Measurements from ENCODE around the gene CCL17. TPM values are rescaled to one million over a fixed set of nuclear protein-coding genes. Genes with fewer than 3 reads are reported as not detected.

Gene CCL17
- total and polyA plus RNA-seq, 4 donors, result not detected

DNA sequence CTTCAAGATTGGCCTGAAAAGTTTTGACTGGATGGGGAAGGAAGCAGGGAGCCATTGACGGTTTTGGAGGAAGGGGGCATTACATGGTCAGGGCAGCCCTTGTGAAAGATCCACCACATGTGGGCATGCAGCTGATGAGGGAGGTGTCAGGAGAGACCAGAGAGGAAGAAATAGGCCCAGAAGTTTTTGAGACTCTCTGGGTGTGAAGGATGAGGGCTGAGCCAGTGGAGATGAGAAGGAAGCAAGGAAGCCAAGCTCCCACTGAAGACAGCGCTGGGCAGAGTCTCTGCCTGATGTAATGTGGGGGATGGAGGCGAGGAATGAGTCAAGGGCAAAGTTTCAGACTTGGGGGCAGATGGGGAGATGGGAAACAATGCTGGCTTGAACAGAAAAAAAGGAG is 530 bp downstream of the CCL17 start:
- no peaks in the 10 kb centered on the region for H3K36me3 ChIP-seq (ENCODE audit: control insufficient read depth in 4 of 4, insufficient read depth in 3 of 4, low read depth in 1 of 4, low read length in 3 of 4)
- no peak overlapping the region for H3K27ac ChIP-seq (ENCODE audit: low read depth in 1 of 2, low read length in 2 of 2)
- WGBS, result 88% methylated on average over 3 of the region's 3 CpGs
- no peak for DNase-seq (ENCODE audit: low spot score)
- H3K27me3 ChIP-seq (ENCODE audit: control insufficient read depth in 4 of 4, insufficient read depth in 4 of 4, low read length in 3 of 4), result no peaks in the 10 kb centered on the region
- no peak overlapping the region for H3K9ac ChIP-seq (ENCODE audit: low read depth in 1 of 2, low read length in 2 of 2)
- H3K4me1 ChIP-seq (ENCODE audit: control insufficient read depth in 4 of 4, insufficient read depth in 4 of 4, low read length in 3 of 4), result no peaks in the 10 kb centered on the region
- no peaks in the 10 kb centered on the region for H3K9me3 ChIP-seq (ENCODE audit: control insufficient read depth in 4 of 4, low read length in 3 of 4)
- TF ChIP-seq GABPA (IDR thresholded peaks at IDR 0.05 in 1 of 2, conservative IDR thresholded peaks at IDR 0.05 in 1 of 2), result no peak
- no peak for TF ChIP-seq ATF3 (IDR thresholded peaks at IDR 0.05)
- TF ChIP-seq RAD21 (IDR thresholded peaks at IDR 0.05), result no peak
- no peak for TF ChIP-seq SP1 (IDR thresholded peaks at IDR 0.05)
- no peak overlapping the region for H3K4me3 ChIP-seq (ENCODE audit: low read depth in 1 of 3, low read length in 3 of 3)

- 78% methylated on average over 2 of the region's 2 CpGs for WGBS
- TF ChIP-seq SP1 (IDR thresholded peaks at IDR 0.05) (no peak), YY1 (IDR thresholded peaks at IDR 0.05) (no peak), HNF4G (IDR thresholded peaks at IDR 0.05) (no peak), HNF4A (conservative IDR thresholded peaks at IDR 0.05) (no peak), MAX (IDR thresholded peaks at IDR 0.05) (no peak), JUND (IDR thresholded peaks at IDR 0.05) (no peak), RXRA (IDR thresholded peaks at IDR 0.05) (no peak), EGR1 (IDR thresholded peaks at IDR 0.05; ENCODE audit: low read depth in 2 of 2) (no peak)
- TF ChIP-seq, protein P1, sequence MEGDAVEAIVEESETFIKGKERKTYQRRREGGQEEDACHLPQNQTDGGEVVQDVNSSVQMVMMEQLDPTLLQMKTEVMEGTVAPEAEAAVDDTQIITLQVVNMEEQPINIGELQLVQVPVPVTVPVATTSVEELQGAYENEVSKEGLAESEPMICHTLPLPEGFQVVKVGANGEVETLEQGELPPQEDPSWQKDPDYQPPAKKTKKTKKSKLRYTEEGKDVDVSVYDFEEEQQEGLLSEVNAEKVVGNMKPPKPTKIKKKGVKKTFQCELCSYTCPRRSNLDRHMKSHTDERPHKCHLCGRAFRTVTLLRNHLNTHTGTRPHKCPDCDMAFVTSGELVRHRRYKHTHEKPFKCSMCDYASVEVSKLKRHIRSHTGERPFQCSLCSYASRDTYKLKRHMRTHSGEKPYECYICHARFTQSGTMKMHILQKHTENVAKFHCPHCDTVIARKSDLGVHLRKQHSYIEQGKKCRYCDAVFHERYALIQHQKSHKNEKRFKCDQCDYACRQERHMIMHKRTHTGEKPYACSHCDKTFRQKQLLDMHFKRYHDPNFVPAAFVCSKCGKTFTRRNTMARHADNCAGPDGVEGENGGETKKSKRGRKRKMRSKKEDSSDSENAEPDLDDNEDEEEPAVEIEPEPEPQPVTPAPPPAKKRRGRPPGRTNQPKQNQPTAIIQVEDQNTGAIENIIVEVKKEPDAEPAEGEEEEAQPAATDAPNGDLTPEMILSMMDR (IDR thresholded peaks at IDR 0.05; ENCODE audit: low read depth, low read length, missing input control), result no peak
- TF ChIP-seq, protein P2, sequence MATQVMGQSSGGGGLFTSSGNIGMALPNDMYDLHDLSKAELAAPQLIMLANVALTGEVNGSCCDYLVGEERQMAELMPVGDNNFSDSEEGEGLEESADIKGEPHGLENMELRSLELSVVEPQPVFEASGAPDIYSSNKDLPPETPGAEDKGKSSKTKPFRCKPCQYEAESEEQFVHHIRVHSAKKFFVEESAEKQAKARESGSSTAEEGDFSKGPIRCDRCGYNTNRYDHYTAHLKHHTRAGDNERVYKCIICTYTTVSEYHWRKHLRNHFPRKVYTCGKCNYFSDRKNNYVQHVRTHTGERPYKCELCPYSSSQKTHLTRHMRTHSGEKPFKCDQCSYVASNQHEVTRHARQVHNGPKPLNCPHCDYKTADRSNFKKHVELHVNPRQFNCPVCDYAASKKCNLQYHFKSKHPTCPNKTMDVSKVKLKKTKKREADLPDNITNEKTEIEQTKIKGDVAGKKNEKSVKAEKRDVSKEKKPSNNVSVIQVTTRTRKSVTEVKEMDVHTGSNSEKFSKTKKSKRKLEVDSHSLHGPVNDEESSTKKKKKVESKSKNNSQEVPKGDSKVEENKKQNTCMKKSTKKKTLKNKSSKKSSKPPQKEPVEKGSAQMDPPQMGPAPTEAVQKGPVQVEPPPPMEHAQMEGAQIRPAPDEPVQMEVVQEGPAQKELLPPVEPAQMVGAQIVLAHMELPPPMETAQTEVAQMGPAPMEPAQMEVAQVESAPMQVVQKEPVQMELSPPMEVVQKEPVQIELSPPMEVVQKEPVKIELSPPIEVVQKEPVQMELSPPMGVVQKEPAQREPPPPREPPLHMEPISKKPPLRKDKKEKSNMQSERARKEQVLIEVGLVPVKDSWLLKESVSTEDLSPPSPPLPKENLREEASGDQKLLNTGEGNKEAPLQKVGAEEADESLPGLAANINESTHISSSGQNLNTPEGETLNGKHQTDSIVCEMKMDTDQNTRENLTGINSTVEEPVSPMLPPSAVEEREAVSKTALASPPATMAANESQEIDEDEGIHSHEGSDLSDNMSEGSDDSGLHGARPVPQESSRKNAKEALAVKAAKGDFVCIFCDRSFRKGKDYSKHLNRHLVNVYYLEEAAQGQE (IDR thresholded peaks at IDR 0.05), result no peak
- Histone ChIP-seq H3K9ac (ENCODE audit: low read depth in 1 of 2, low read length in 2 of 2) (no peak overlapping the region), H3K36me3 (ENCODE audit: control insufficient read depth in 4 of 4, insufficient read depth in 3 of 4, low read depth in 1 of 4, low read length in 3 of 4) (no peaks in the 10 kb centered on the region), H3K4me3 (ENCODE audit: low read depth in 1 of 3, low read length in 3 of 3) (no peak overlapping the region), H3K27ac (ENCODE audit: low read depth in 1 of 2, low read length in 2 of 2) (no peak overlapping the region), H3K9me3 (ENCODE audit: control insufficient read depth in 4 of 4, low read length in 3 of 4) (no peaks in the 10 kb centered on the region), H3K27me3 (ENCODE audit: control insufficient read depth in 4 of 4, insufficient read depth in 4 of 4, low read length in 3 of 4) (no peaks in the 10 kb centered on the region), H3K4me1 (ENCODE audit: control insufficient read depth in 4 of 4, insufficient read depth in 4 of 4, low read length in 3 of 4) (no peaks in the 10 kb centered on the region)
- DNase-seq (ENCODE audit: low spot score), result no peak
Measured at GRCh38 chr16:57406881-57407280, 2.3 kb downstream of the CCL17 start.
